Measurements from ENCODE around the gene POU2F1. TPM values are rescaled to one million over a fixed set of nuclear protein-coding genes. Genes with fewer than 3 reads are reported as not detected.

The POU2F1 gene
- polyA plus RNA-seq, 1 donor (not counting 4 experiments of a cell fraction or from before 2014, with no cell fraction given): 3.2 TPM

- H3K9me3 ChIP-seq (ENCODE audit: control insufficient read depth, low read depth, low read length): no peaks in the 10 kb centered on the region
- DNase-seq (ENCODE audit: low read depth, low spot score) (no peak), FAIRE-seq (no peak)
- H3K9me1 ChIP-seq (ENCODE audit: control insufficient read depth, extremely low read depth, insufficient read depth, low read length): no peaks in the 10 kb centered on the region
- H3K4me3 ChIP-seq (ENCODE audit: control insufficient read depth in 2 of 3, extremely low read depth in 1 of 3, insufficient read depth in 2 of 3, low read depth in 1 of 3, low read length in 3 of 3): no peak overlapping the region
- no peak overlapping the region for H3K4me2 ChIP-seq (ENCODE audit: control insufficient read depth, extremely low read depth, insufficient read depth, low read depth, low read length)
- no peak overlapping the region for H3K9ac ChIP-seq (ENCODE audit: control insufficient read depth, extremely low read depth, insufficient read depth, low read length)
- H3K27me3 ChIP-seq (ENCODE audit: control insufficient read depth, extremely low read depth, insufficient read depth, low read length): no peaks in the 10 kb centered on the region
- no peaks in the 10 kb centered on the region for H3K4me1 ChIP-seq (ENCODE audit: control insufficient read depth, extremely low read depth, insufficient read depth, low read length)
- peaks cover 12% of the 10 kb centered on the region for H3K79me2 ChIP-seq (ENCODE audit: control insufficient read depth, insufficient read depth, low read length)
- H2AFZ ChIP-seq (ENCODE audit: control insufficient read depth, low read length): no peak overlapping the region
- dilution Hi-C loops (cut with MboI; ENCODE audit: extremely low pct_ligation_motif_present, low sequenced_read_pairs): loop anchor here (5.0 kb wide), 1 partner anchor 32 kb away; no protein-coding TSS in a partner anchor
- H4K20me1 ChIP-seq (ENCODE audit: control insufficient read depth, extremely low read depth, insufficient read depth, low read length): no peaks in the 10 kb centered on the region
- H3K36me3 ChIP-seq (ENCODE audit: control insufficient read depth in 2 of 2, extremely low read depth in 1 of 2, insufficient read depth in 2 of 2, low read length in 2 of 2): no peaks in the 10 kb centered on the region
- H3K27ac ChIP-seq (ENCODE audit: control insufficient read depth, insufficient read depth, low read length): no peak overlapping the region
- TF ChIP-seq CTCF (optimal IDR thresholded peaks at IDR 0.05 in 1 of 3, IDR thresholded peaks at IDR 0.05 in 1 of 3, conservative IDR thresholded peaks at IDR 0.05 in 1 of 3; ENCODE audit: extremely low read depth in 1 of 3, insufficient read depth in 2 of 3, low read length in 3 of 3) (no peak), EZH2 (IDR thresholded peaks at IDR 0.05; ENCODE audit: low read length) (no peak)
Measured at GRCh38 chr1:167289966-167290365, 69.3 kb downstream of the POU2F1 start.

- H3K9ac ChIP-seq (ENCODE audit: control insufficient read depth, extremely low read depth, insufficient read depth, low read length): no peak overlapping the region
- H3K27me3 ChIP-seq (ENCODE audit: control insufficient read depth, extremely low read depth, insufficient read depth, low read length): no peaks in the 10 kb centered on the region
- H2AFZ ChIP-seq (ENCODE audit: control insufficient read depth, low read length): no peak overlapping the region
- H3K4me1 ChIP-seq (ENCODE audit: control insufficient read depth, extremely low read depth, insufficient read depth, low read length): no peaks in the 10 kb centered on the region
- DNase-seq (ENCODE audit: low read depth, low spot score) (no peak), FAIRE-seq (no peak)
- no peak overlapping the region for H3K4me3 ChIP-seq (ENCODE audit: control insufficient read depth in 2 of 3, extremely low read depth in 1 of 3, insufficient read depth in 2 of 3, low read depth in 1 of 3, low read length in 3 of 3)
- TF ChIP-seq CTCF (optimal IDR thresholded peaks at IDR 0.05 in 1 of 3, IDR thresholded peaks at IDR 0.05 in 1 of 3, conservative IDR thresholded peaks at IDR 0.05 in 1 of 3; ENCODE audit: extremely low read depth in 1 of 3, insufficient read depth in 2 of 3, low read length in 3 of 3) (no peak), EZH2 (IDR thresholded peaks at IDR 0.05; ENCODE audit: low read length) (no peak)
- no peak overlapping the region for H3K4me2 ChIP-seq (ENCODE audit: control insufficient read depth, extremely low read depth, insufficient read depth, low read depth, low read length)
- H3K27ac ChIP-seq (ENCODE audit: control insufficient read depth, insufficient read depth, low read length): no peak overlapping the region
- no peaks in the 10 kb centered on the region for H4K20me1 ChIP-seq (ENCODE audit: control insufficient read depth, extremely low read depth, insufficient read depth, low read length)
- no peaks in the 10 kb centered on the region for H3K9me3 ChIP-seq (ENCODE audit: control insufficient read depth, low read depth, low read length)
- dilution Hi-C loops (cut with MboI; ENCODE audit: extremely low pct_ligation_motif_present, low sequenced_read_pairs): no loop called here
- H3K9me1 ChIP-seq (ENCODE audit: control insufficient read depth, extremely low read depth, insufficient read depth, low read length): no peaks in the 10 kb centered on the region
- peaks cover 12% of the 10 kb centered on the region for H3K79me2 ChIP-seq (ENCODE audit: control insufficient read depth, insufficient read depth, low read length)
- H3K36me3 ChIP-seq (ENCODE audit: control insufficient read depth in 2 of 2, extremely low read depth in 1 of 2, insufficient read depth in 2 of 2, low read length in 2 of 2): no peaks in the 10 kb centered on the region
Measured at GRCh38 chr1:167291539-167292185, 71.0 kb downstream of the POU2F1 start.
